K562 (cell line): ENCODE data around the gene RBM5. TPM values are rescaled to one million over a fixed set of nuclear protein-coding genes. Genes with fewer than 3 reads are reported as not detected.

Experiments used
- ARID1B ChIP-seq: fragments of 450-650 bp; IDR thresholded peaks from 2 replicates; pipeline ENCODE4 v1.6.1; 2016; ENCODE audit warnings: antibody characterized with exemption, mild to moderate bottlenecking, inconsistent platforms
- CXXC5 ChIP-seq: fragments of 250-450 bp; sonication (Bioruptor Pico); IDR thresholded peaks from 2 replicates; pipeline ENCODE4 v1.8.0; 2022; ENCODE audit warnings: inconsistent platforms, mild to moderate bottlenecking, moderate library complexity
- HNRNPK ChIP-seq: fragments of 200-400 bp; formaldehyde crosslinking; IDR thresholded peaks from one replicate; pipeline ENCODE4 v1.6.1; 2018; ENCODE audit warnings: mild to moderate bottlenecking, low read depth, low read length; ENCODE audit not compliant: poor library complexity, severe bottlenecking
- JUN ChIP-seq, 2 experiments: sonication (generic) in 1 of 2; formaldehyde crosslinking in 1 of 2; IDR thresholded peaks; 2 replicates each; pipeline versions ENCODE4 v1.6.1 to v1.8.0; 2012 to 2022; ENCODE audit warnings: borderline replicate concordance in 2 of 2, mild to moderate bottlenecking in 2 of 2, improper control_type of control experiment in 1 of 2, low read depth in 1 of 2, low read length in 1 of 2, missing genetic modification reagents in 1 of 2
- MBD2 ChIP-seq: sonication (generic); IDR thresholded peaks from 2 replicates; pipeline ENCODE4 v1.6.1; 2016; ENCODE audit warnings: low read depth, borderline replicate concordance
- NUFIP1 ChIP-seq: fragments of 450-650 bp; IDR thresholded peaks from 2 replicates; pipeline ENCODE4 v1.6.1; 2018; ENCODE audit not compliant: partially characterized antibody
- PURB ChIP-seq: sonication (generic); formaldehyde crosslinking; IDR thresholded peaks from 2 replicates; pipeline ENCODE4 v1.9.0; 2021; ENCODE audit warnings: low read depth, mild to moderate bottlenecking, missing genetic modification reagents
- TCFL5 ChIP-seq: fragments of 250-450 bp; sonication (Bioruptor Pico); conservative IDR thresholded peaks from 2 replicates; pipeline ENCODE4 v1.6.1; 2021; ENCODE audit warnings: mild to moderate bottlenecking, moderate library complexity, matching md5 sums
- ZNF217 ChIP-seq: sonication (generic); formaldehyde crosslinking; IDR thresholded peaks from 2 replicates; pipeline ENCODE4 v1.8.0; 2022; ENCODE audit warnings: mild to moderate bottlenecking, missing genetic modification reagents
- polyA plus RNA-seq, 8 experiments: library from polyadenylated mRNA; depleted of rRNA in 4 of 8; stranded (reverse) in 5 of 8; unstranded in 3 of 8; fragments of >200 nt; fragmentation: Nextera tagmentation in 2 of 8; fragmentation: Illumina TruSeq in 1 of 8; extraction: Ambion mirVana in 2 of 8; extraction: Trizol in 1 of 8; gene quantifications; 2 replicates each; pipeline versions ENCODE4 v1.2.1 to v1.2.3, GENCODE V29; 2011 to 2014; ENCODE audit warnings: inconsistent platforms in 1 of 8, missing spikeins in 1 of 8
- total RNA-seq, 7 experiments: library from RNA; depleted of rRNA in 6 of 7; stranded (reverse); fragments of >200 nt in 6 of 7; fragmentation: Illumina TruSeq in 2 of 7; extraction: Trizol in 2 of 7; gene quantifications; 2 replicates each; pipeline versions ENCODE4 v1.2.1 to v1.2.3, GENCODE V29; 2011 to 2021; ENCODE audit warnings: low replicate concordance in 1 of 7
- TF ChIP-seq, protein P1 (sequence below): sonication (generic); formaldehyde crosslinking; IDR thresholded peaks from 2 replicates; pipeline ENCODE4 v1.8.0; 2022; ENCODE audit warnings: mild to moderate bottlenecking, missing genetic modification reagents, borderline replicate concordance
- TF ChIP-seq, protein P2 (sequence below): sonication (generic); formaldehyde crosslinking; IDR thresholded peaks from 2 replicates; pipeline ENCODE4 v1.5.0; 2020; ENCODE audit warnings: missing genetic modification reagents
- TF ChIP-seq, protein P3 (sequence below): fragments of 250-450 bp; sonication (Bioruptor Pico); IDR thresholded peaks from 2 replicates; pipeline ENCODE4 v1.5.0; 2021; ENCODE audit warnings: mild to moderate bottlenecking, moderate library complexity
- TF ChIP-seq, protein P4 (sequence below): fragments of 450-650 bp; IDR thresholded peaks from 2 replicates; pipeline ENCODE4 v1.6.1; 2018; ENCODE audit warnings: mild to moderate bottlenecking, low read depth; ENCODE audit not compliant: partially characterized antibody

Gene RBM5
- total and polyA plus RNA-seq, 9 of the 15 experiments (the other 6 are each of a cell fraction or from before 2014, with no cell fraction given), result 24.5 to 153 (median 81.6) TPM

DNA sequence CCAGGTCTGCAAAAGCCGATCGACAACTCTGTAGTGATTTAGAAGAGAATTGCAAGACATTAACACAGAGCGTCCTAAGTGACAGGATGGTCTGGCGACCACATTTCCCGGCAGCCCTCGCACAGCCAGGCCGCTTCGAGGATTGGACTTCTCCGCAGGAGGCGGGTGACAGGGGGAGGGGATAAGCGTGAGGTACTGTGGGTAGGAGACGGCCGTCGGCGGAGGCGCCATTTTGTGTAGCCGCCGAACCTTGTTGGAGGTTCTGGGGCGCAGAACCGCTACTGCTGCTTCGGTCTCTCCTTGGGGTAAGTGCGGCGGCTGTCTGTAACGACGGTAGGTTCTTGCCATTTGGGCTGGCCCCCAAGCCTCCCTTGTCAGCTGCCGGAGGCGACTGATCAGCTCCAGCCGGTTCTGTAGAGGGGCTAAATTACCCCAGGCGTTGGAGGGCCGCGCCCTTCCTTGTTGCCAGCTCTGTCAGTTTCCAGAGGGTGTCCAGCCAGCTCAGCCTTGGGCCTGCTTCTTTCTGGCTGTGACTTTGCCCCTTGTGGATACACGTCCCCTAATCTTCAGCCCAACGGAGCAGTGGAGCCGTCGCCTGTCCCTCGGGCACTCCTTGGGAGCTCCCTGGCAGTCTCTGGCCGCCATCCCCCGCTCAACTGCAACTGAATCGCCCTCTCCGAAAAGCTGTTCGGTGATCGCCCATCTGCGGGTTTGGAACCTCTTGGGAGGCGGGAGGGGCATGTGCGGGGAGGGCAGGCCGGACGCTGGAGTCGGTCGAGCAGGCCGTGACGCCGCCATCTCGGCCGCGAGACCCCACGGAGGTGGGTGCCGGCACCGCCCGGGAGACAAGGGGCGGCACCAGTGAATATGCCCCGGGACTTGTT, at the start of gene RBM5 (continued):
- TF ChIP-seq, protein P1, sequence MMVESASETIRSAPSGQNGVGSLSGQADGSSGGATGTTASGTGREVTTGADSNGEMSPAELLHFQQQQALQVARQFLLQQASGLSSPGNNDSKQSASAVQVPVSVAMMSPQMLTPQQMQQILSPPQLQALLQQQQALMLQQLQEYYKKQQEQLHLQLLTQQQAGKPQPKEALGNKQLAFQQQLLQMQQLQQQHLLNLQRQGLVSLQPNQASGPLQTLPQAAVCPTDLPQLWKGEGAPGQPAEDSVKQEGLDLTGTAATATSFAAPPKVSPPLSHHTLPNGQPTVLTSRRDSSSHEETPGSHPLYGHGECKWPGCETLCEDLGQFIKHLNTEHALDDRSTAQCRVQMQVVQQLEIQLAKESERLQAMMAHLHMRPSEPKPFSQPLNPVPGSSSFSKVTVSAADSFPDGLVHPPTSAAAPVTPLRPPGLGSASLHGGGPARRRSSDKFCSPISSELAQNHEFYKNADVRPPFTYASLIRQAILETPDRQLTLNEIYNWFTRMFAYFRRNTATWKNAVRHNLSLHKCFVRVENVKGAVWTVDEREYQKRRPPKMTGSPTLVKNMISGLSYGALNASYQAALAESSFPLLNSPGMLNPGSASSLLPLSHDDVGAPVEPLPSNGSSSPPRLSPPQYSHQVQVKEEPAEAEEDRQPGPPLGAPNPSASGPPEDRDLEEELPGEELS (CRISPR knock-in tag), result no peak
- TF ChIP-seq, protein P2, sequence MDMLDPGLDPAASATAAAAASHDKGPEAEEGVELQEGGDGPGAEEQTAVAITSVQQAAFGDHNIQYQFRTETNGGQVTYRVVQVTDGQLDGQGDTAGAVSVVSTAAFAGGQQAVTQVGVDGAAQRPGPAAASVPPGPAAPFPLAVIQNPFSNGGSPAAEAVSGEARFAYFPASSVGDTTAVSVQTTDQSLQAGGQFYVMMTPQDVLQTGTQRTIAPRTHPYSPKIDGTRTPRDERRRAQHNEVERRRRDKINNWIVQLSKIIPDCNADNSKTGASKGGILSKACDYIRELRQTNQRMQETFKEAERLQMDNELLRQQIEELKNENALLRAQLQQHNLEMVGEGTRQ (CRISPR knock-in tag), result no peak
- TF ChIP-seq ZNF217 (CRISPR knock-in tag) (no peak), CXXC5 (peak; percentile 37; the same call in 1 of the 2 replicates), ARID1B (no peak), PURB (CRISPR knock-in tag) (no peak), NUFIP1 (no peak), MBD2 (peak; percentile 72), HNRNPK (no peak), JUN (IDR thresholded peaks at IDR 0.05; ENCODE audit: borderline replicate concordance, low read depth, low read length) (no peak), JUN (CRISPR knock-in tag; IDR thresholded peaks at IDR 0.05; ENCODE audit: borderline replicate concordance) (no peak), TCFL5 (no peak)
- TF ChIP-seq, protein P3, sequence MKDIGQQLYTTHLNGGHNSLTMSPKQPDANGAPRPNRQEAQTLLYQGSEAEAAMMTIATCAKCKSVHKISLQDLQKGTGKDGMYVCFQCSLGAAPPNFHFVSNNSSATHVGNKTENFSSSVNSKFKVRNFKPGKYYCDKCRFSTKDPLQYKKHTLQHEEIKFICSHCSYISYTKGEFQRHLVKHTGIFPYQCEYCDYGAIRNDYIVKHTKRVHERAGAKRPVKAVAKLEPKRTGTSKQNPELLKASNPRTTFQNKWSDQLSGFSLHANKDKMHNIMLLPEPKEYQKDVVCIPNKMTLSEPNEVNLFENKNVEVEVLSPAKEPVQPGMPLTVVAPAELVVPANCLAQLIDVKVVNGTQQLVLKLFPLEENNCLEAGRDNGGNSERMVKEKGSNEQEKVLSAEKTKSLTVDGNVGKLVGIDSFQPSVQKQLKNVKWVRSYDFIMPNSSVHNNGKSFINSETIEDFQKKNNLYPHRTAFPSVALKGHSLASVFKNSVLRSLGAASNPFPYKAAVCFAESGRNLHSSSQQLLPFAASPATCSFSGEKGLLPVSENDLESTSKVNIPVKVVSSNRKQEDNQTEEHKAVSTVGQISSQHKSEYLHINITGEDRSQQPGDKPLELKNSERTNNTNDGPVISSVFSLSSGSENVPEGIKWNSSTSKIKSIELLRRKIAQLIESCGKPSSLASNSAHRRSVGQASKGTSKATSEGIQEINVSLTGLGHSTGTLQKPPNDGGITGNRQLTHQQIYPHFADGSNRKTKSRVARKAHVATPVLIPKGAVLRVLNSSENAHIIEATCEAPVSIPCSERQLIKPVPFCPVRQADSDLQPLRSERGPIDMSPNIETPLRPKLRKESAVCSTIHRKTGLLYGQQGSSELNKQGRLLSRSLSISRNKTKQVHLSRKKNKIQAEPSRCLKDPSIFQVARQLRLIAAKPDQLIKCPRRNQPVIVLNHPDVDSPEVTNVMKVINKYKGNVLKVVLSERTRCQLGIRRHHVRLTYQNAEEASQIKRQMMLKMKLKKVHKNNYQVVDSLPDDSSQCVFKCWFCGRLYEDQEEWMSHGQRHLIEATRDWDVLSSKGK (CRISPR knock-in tag), result no peak
- TF ChIP-seq, protein P4, sequence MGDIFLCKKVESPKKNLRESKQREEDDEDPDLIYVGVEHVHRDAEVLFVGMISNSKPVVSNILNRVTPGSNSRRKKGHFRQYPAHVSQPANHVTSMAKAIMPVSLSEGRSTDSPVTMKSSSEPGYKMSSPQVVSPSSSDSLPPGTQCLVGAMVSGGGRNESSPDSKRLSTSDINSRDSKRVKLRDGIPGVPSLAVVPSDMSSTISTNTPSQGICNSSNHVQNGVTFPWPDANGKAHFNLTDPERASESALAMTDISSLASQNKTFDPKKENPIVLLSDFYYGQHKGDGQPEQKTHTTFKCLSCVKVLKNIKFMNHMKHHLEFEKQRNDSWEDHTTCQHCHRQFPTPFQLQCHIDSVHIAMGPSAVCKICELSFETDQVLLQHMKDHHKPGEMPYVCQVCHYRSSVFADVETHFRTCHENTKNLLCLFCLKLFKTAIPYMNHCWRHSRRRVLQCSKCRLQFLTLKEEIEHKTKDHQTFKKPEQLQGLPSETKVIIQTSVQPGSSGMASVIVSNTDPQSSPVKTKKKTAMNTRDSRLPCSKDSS, result no peak
